GM06990 (cell line): Measurements from ENCODE around the gene KLHL36.

ENCODE experiments used
- DNase-seq: peaks from one replicate; pipeline ENCODE4 v3.0.0-alpha.2; 2011; ENCODE audit not compliant: insufficient read length; ENCODE audit errors: extremely low read depth
- H3K27me3 ChIP-seq: replicated peaks from 2 replicates; pipeline ENCODE4 v1.6.0; 2011; ENCODE audit warnings: low read length; ENCODE audit not compliant: control insufficient read depth, insufficient read depth
- H3K36me3 ChIP-seq: 2 replicates; pipeline ENCODE4 v1.5.1; 2011; ENCODE audit warnings: low read length; ENCODE audit not compliant: control insufficient read depth, insufficient read depth
- H3K4me3 ChIP-seq: replicated peaks from 2 replicates; pipeline ENCODE4 v1.5.1; 2011; ENCODE audit warnings: low read depth, mild to moderate bottlenecking, control low read depth, low read length
- TF ChIP-seq, protein P1 (sequence below): IDR thresholded peaks from 2 replicates; pipeline ENCODE4 v1.5.1; 2011; ENCODE audit warnings: low read length, control low read depth, mild to moderate bottlenecking, inconsistent platforms; ENCODE audit not compliant: insufficient read depth, poor library complexity, severe bottlenecking

Gene KLHL36

GRCh38 chr16:84673203-84673535 lies 24.9 kb downstream of the KLHL36 start:
- Histone ChIP-seq H3K27me3 (no peaks in the 10 kb centered on the region; the same call in 1 of the 2 replicates), H3K4me3 (no peak overlapping the region), H3K36me3 (no peaks in the 10 kb centered on the region; the same call in 1 of the 2 replicates)
- no peak for DNase-seq
- TF ChIP-seq, protein P1, sequence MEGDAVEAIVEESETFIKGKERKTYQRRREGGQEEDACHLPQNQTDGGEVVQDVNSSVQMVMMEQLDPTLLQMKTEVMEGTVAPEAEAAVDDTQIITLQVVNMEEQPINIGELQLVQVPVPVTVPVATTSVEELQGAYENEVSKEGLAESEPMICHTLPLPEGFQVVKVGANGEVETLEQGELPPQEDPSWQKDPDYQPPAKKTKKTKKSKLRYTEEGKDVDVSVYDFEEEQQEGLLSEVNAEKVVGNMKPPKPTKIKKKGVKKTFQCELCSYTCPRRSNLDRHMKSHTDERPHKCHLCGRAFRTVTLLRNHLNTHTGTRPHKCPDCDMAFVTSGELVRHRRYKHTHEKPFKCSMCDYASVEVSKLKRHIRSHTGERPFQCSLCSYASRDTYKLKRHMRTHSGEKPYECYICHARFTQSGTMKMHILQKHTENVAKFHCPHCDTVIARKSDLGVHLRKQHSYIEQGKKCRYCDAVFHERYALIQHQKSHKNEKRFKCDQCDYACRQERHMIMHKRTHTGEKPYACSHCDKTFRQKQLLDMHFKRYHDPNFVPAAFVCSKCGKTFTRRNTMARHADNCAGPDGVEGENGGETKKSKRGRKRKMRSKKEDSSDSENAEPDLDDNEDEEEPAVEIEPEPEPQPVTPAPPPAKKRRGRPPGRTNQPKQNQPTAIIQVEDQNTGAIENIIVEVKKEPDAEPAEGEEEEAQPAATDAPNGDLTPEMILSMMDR, result no peak

GRCh38 chr16:84673561-84673960 lies 25.2 kb downstream of the KLHL36 start:
- no peak for DNase-seq

GRCh38 chr16:84675423-84675822 lies 27.1 kb downstream of the KLHL36 start:
- H3K4me3 ChIP-seq, result no peak overlapping the region
- no peaks in the 10 kb centered on the region for H3K36me3 ChIP-seq
- no peak for DNase-seq
- H3K27me3 ChIP-seq, result no peaks in the 10 kb centered on the region; the same call in 1 of the 2 replicates
- TF ChIP-seq, protein P1, result no peak

More at GRCh38 chr16:84673561-84673960, 25.2 kb downstream of the KLHL36 start:
- Histone ChIP-seq H3K27me3 (no peaks in the 10 kb centered on the region; the same call in 1 of the 2 replicates), H3K4me3 (no peak overlapping the region), H3K36me3 (no peaks in the 10 kb centered on the region; the same call in 1 of the 2 replicates)
- TF ChIP-seq, protein P1, result no peak

GRCh38 chr16:84675884-84676283 lies 27.6 kb downstream of the KLHL36 start:
- TF ChIP-seq, protein P1, result no peak
- H3K27me3 ChIP-seq, result no peaks in the 10 kb centered on the region; the same call in 1 of the 2 replicates
- no peaks in the 10 kb centered on the region for H3K36me3 ChIP-seq
- no peak overlapping the region for H3K4me3 ChIP-seq
- DNase-seq, result no peak

GRCh38 chr16:84677017-84677803 lies 28.9 kb downstream of the KLHL36 start:
- Histone ChIP-seq H3K4me3 (no peak overlapping the region), H3K27me3 (no peaks in the 10 kb centered on the region; the same call in 1 of the 2 replicates), H3K36me3 (no peaks in the 10 kb centered on the region)
- TF ChIP-seq, protein P1, result no peak
- no peak for DNase-seq
